GM18517 (cell line): ENCODE results near the gene EBF3.

Experiments used
- ATAC-seq: cut with Tn5 transposase; IDR thresholded peaks from one replicate; pipeline ENCODE4 v1.9.1; 2021; ENCODE audit warnings: mild to moderate bottlenecking, moderate library complexity; ENCODE audit not compliant: unreplicated experiment

EBF3 gene

DNA sequence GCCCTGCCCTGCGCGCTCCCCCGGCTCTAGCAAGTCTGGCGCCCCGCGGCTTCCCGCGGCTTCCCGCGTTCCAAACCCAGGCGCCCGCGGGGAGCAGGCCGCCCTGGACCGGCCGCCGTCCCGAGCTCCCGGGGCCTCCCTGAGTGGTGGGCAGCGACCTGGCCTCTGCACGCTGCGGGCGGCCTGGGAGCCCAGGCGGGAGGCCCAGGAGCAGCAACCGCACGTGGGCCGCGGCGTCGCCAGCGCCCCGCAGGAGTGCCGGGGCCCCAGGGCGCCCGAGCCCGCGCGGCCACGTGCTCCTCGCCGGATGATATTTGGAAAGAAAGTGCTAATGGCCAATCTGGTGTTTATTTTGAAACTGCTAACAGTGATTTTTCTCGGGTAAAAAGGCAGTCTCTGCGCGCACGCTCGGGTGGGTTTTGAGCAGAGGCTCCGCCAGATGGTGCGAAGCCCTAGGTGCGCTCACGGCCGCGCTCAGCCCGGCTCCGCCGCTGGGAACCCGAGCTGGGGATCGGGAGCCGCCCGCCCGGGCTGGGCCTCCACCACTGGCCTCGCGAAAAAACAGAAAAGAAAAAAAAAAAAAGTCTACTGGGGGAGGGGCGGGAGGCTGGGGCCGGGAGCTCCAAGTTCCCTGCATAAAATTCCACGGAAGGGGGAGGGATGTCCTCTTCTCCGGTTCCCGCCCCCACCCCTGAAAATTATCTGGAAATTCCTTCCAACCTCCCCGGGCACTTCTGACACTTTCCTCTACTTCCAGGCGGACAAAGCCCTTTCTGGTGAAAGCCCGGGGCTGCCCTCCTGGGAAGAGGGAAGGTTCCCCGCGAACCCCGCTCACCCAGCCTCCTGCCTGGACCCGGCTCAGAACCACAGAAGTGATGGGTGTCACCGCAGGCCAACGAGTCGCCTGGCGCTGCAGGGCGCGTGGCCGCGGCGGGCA, 4.3 kb downstream of the EBF3 start:
- no peak for ATAC-seq

DNA sequence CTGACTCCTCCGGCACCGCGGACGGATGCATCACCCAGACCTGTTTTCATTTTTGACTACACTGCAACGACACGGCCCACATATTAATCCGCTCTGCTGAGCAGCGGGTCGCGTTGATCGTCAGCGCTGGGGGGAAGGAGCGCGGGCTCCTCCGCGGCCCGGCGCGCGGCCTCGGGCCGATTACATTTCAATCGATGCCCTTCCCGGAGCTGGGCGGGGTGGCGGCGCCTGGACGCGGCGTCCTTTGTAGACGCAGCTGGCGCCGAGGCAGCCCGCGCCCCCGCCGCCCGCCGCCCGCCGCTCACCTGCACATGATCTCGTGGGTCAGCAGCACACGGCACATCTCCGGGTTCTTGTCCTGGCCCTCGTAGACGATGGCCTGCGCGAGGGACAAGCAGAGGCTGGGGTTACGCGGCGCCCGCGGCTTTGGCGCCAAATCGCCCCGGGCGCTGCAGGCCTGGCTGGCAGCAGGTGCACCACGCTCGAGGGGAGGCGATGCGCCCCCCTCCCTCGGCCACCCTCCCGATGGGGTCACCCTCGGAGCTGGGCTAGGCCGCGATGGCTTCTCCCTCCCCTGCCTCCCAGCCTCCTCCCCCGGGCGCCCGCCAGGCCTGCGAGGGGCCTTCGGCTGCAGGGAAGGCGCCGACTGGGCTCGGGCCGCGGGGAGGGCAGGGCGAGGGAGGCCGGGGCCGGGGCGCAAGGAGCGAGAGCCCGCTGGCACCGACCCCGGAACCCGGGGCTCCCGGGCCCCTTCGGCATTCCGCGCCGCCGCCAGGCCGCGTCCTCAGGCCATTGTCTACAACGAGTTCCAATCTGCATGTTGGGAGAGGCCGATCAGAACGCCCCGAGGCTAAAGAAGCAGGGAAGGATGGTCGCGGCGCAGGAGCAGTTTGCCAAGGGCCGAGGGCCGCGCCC, 5.2 kb downstream of the EBF3 start:
- ATAC-seq: no peak

DNA sequence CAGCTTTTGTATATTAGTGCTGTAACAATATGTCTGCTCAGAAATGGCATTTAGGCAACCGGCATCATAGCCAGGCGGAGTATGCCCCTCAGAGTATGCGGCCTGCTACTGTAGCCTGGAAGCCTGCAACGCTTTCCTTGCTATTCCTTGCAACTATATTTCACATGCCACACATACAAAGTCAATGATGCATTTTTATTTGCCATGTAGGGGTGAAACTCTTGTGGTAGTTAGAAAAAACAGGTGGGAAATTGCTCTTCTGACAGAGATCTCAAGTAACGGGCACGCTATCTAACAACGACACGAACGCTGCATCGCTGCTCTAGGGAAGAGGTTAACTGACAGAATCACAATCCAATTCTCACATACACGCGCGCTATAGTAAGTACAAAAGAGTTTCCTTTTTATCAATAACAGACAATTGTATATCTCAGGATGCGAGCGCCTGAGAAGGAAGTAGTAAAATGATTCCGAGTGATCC, 5.9 kb downstream of the EBF3 start:
- ATAC-seq: no peak

DNA sequence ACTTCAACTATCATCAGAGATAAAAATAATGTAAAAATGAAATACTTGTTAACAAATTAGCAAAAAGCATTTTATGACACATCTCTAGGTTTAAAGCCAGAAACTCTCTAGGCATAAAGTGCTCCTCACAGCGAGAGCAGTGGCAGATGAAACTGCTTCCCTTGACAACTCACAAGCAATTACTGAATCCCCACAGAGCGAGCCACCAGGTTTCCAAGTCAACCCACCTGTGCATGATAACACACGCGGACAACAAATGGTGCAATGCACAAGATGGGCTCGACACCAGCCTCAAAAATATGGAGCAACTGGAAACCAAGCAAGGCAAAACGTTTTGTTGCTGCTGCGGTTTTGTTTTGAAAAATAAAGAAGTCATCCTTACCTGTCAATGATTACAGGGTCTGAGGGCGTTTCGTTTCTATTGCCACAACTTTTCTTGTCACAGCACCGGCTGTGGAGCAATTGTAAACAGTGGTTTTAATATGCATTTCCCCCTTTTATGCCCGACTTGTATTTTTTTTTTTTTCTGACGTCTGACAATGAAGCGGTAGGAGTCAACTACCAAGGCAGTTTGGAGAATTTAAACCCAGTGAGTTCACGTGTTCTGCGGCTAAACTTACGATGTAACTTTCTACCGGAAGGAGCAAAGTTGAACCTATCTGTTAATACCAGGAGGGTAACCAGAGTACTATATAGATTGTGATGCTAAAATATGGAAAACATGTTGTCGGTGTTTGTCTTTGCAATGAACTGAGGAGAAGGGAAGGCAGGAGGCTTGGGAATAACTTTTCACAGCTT, 7.0 kb downstream of the EBF3 start:
- ATAC-seq: no peak

DNA sequence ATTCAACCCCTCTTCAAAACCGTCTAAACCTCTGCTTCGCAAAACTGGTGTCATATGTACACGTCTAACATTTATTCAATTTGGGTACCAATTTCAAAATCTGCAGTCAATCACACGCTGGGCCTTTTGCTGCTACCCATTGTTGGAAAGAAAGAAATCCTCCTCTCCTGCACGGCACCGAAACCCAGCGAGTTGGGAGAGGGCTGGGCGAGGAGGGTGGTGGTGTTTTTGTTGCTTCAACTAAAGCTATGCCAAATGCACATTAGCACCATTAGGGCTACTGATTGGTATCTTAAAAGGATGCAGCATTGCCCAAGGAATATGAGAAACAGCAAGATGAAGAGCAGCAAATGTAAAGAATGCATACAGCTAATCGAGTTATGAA, 7.8 kb downstream of the EBF3 start:
- ATAC-seq: no peak

GRCh38 chr10:129955601-129956285, 8.3 kb downstream of the EBF3 start:
- ATAC-seq: no peak

DNA sequence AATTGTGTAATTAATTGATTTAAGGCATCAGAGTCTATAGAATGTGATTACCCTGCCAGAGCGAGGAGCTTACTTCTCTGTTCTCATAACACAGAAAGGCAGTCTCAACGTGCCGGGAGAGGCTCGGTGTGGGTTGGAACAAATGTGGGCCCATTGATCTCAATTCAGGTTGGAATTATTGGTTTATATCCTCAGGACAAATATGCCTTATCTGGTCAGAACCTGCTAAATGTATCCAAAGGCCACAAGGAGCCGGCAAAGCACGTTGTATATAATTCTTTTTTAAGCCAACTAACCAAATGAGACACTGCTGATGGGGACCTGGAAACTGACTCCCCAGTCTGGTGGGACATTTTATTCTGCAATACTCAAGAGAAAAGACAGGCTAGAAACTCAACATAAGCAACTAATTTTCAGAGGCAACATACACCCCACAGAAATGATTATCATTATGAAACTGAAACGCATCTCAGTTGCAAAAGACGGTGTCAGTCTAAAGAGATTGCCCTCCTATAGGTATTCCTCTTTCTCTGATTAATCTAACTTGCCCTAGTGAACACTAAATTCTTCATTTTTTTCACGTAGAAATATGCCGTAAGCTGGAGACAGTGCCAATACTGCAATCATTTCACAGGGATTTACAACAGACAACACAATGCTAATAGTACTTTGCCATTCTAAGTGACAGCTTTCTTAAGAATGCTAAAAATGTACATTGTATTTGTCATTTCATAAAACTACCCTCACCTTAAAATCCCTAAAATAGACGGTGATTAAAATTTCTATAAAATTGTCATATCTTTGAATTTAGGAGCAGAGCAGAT, 9.4 kb downstream of the EBF3 start:
- ATAC-seq: no peak

DNA sequence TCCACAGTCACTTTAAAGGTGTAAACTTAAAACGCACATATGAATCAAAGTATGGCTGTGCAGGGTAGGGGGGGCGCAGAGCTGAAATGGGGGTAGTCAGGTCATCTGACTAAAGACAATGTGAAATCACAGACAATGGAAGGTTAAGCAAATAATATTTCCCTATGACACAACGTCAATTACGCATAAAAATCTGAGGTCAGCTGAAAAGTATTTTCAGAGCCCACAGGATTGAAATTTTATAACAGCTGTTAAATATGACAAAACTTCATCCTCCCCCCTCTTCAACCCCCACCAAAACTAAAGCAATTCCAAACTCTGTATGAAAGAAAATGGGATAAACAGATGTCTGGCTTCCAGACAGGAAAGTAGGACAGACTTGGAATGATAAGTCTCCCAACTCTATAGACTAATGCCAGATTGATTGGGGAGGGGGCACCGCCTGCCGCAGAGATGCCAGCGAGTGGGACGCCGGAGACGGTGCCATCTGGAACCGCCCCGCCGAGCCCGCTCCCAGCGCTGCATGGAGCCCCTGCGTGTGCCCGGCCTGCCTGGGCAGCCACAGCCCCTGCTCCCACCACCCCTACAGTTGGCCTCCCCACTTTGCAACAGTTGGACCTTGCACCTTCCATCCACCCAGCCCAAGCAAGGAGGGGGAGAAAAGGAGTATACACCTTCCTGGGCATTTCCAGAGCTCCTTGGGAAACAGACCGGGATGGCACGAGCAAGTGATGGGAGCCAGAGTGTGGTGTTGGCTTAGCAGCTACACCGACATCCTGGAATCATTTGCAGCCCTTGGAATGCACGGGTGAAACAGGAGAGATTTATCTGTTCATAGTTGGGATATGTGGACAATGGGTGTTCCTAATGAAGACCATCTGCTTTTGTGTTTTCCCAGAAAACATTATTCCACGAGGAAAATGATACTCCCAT, 10.7 kb downstream of the EBF3 start:
- no peak for ATAC-seq

DNA sequence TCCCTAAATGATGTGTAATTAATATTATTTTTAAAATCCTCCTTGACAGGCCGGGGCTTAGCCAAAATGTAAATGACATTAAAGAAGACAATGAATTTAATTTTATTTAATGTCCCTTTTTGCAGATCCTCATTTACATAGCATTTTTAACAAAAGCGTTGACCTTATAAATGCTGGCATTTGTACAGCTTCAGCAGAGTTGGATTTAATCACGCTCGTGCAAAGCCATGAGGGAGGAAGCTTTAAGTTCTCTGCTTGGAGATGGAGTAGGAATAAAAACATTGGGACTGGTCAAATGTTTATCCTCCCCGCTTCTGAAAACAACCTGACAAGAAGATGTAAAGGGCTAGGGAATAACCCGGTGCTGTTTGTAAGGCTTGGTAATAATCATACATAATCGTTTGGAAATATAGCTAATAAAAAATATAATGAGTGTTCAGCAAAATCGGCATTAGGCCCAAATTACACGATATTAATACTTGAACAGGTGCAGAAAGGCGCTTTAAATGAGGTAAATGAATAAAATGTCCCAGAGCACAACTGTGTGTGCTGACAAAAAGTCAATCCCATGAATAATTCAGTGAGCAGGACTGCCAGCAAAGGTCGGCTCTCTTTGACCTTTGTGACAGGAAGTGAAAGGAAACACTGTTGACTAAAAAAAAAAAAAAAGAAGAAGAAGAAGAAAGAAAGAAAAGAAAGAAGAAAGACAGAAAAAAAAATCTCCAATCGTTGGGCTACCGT, 11.5 kb downstream of the EBF3 start:
- no peak for ATAC-seq

- no peak for ATAC-seq
Measured at GRCh38 chr10:129951970-129952265, 12.2 kb downstream of the EBF3 start.

DNA sequence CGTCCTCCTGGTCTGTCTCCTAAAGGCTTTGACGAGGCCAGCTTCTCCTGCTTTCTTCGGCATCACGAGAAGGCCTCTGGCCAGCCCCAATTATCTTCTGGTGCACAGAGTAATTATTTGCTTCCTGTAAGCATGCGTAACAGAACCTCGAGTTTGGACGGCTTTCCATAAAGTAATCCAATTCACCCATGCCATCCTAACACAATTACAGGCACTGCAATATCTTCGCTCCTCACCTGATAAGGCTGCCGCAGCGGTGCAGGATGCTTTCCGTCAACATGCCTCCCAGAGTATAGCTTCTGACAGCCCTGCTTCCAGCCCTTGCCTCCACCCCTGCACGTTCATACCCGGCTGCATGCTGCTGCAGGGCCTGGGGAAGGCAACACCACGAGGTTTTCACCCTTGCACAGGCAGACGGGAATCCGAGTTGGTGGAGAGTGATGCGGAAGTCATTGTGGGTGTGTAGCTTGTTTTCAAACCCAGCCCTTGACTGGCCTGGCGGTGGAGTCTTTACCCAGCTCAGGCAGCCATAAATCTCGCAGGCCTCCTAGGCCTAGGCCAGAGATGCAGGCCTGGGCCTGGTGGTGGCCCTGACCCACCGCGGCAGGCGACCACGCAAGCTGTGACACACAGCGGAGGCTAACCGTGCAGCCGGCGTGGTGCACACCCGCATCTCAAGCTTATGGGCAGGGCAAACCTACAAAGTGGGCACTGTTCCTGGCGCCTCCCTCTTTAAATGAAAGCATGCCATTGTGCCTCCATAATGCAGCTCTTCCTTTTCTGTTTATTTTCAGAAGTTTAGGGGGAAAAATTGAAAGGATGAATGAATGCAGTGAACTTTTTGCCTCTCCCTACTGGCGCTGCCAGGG, 12.7 kb downstream of the EBF3 start:
- ATAC-seq: no peak

DNA sequence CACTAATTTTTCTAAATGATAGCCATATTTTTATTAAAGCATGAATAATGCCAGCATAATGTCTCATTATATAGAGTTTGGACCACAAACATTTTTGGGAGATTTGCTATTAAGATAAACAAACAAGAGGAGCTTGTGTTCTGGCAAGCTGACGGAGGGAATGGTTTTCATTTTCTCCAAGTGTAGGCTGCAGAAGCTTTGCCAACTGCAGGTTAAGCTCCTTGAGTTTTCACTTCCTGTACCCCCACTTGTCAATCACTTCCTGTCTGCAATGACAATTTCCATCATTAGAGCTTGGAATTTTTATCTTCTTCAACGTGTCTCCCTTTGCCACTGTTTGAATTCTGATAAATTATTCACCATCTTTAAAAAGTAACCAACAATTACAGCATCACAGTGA, 13.4 kb downstream of the EBF3 start:
- no peak for ATAC-seq

- ATAC-seq: no peak
Measured at GRCh38 chr10:129949891-129950291, 14.2 kb downstream of the EBF3 start.

GRCh38 chr10:129949411-129949810, 14.7 kb downstream of the EBF3 start:
- ATAC-seq: no peak

- no peak for ATAC-seq
Measured at GRCh38 chr10:129946859-129947258, 17.2 kb downstream of the EBF3 start.

DNA sequence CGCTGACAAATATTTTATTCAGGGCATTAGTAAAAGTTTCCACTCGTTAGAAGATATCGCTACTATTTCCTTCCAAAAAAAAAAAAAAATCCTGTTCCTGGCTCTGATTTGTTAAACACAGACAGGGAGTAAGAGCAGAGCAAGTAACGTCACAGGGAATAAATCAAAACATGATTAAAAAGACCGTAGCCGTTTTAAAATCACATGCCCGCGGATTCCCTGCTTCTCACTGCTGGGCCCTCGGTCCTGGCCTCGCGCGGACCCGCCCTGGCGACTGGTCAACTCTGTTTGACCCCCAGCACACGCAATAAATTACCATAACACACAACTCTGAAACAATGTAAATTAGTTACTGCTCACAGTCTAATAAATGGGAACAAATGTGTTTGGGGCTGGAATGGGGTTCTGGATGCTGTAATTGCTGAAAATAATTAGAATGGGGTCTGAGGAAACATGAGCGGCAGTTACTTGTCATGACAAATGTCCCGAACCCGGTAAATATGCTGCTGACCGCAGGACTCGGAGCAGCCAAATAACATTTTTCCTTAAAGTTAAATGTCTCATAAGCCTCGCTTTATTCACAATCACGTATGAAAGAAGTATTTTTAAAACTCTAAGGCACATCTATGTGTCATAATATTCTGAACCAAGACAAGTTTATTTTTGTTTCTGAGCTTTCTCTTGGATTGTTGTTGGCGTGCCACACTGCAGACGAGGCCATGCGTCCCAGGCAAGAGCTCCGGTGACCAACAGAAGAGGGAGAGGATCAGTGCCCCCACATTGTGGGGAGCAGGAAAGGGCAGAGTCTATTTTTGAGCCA, 17.9 kb downstream of the EBF3 start:
- no peak for ATAC-seq
